Panc1 (cell line): ENCODE data around the gene CACNA1I.

ENCODE experiments used
- TCF7L2 ChIP-seq: IDR thresholded peaks from 2 replicates; pipeline ENCODE4 v1.6.1; 2011; ENCODE audit warnings: mild to moderate bottlenecking, low read depth, low read length, inconsistent platforms
- TF ChIP-seq, protein P1 (sequence below), 2 experiments: IDR thresholded peaks; 2 replicates each; pipeline ENCODE4 v1.6.1; 2011 to 2012; ENCODE audit warnings: low read depth in 2 of 2, control low read depth in 1 of 2, low read length in 1 of 2, mild to moderate bottlenecking in 1 of 2, moderate library complexity in 1 of 2; ENCODE audit not compliant: insufficient read depth in 1 of 2
- TF ChIP-seq, protein P2 (sequence below): fragments of 450-650 bp; IDR thresholded peaks from 2 replicates; pipeline ENCODE4 v1.5.1; 2017; ENCODE audit warnings: mild to moderate bottlenecking

GRCh38 chr22:39649500-39650089, 79.0 kb downstream of the CACNA1I start:
- TF ChIP-seq, protein P1, sequence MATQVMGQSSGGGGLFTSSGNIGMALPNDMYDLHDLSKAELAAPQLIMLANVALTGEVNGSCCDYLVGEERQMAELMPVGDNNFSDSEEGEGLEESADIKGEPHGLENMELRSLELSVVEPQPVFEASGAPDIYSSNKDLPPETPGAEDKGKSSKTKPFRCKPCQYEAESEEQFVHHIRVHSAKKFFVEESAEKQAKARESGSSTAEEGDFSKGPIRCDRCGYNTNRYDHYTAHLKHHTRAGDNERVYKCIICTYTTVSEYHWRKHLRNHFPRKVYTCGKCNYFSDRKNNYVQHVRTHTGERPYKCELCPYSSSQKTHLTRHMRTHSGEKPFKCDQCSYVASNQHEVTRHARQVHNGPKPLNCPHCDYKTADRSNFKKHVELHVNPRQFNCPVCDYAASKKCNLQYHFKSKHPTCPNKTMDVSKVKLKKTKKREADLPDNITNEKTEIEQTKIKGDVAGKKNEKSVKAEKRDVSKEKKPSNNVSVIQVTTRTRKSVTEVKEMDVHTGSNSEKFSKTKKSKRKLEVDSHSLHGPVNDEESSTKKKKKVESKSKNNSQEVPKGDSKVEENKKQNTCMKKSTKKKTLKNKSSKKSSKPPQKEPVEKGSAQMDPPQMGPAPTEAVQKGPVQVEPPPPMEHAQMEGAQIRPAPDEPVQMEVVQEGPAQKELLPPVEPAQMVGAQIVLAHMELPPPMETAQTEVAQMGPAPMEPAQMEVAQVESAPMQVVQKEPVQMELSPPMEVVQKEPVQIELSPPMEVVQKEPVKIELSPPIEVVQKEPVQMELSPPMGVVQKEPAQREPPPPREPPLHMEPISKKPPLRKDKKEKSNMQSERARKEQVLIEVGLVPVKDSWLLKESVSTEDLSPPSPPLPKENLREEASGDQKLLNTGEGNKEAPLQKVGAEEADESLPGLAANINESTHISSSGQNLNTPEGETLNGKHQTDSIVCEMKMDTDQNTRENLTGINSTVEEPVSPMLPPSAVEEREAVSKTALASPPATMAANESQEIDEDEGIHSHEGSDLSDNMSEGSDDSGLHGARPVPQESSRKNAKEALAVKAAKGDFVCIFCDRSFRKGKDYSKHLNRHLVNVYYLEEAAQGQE (IDR thresholded peaks at IDR 0.05; ENCODE audit: insufficient read depth in 1 of 2, low read depth in 2 of 2, low read length in 1 of 2), result no peak
- TF ChIP-seq, protein P2, sequence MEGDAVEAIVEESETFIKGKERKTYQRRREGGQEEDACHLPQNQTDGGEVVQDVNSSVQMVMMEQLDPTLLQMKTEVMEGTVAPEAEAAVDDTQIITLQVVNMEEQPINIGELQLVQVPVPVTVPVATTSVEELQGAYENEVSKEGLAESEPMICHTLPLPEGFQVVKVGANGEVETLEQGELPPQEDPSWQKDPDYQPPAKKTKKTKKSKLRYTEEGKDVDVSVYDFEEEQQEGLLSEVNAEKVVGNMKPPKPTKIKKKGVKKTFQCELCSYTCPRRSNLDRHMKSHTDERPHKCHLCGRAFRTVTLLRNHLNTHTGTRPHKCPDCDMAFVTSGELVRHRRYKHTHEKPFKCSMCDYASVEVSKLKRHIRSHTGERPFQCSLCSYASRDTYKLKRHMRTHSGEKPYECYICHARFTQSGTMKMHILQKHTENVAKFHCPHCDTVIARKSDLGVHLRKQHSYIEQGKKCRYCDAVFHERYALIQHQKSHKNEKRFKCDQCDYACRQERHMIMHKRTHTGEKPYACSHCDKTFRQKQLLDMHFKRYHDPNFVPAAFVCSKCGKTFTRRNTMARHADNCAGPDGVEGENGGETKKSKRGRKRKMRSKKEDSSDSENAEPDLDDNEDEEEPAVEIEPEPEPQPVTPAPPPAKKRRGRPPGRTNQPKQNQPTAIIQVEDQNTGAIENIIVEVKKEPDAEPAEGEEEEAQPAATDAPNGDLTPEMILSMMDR, result no peak
- TF ChIP-seq TCF7L2, result no peak
